ENCODE results near the gene ATG16L2. TPM values are rescaled to one million over a fixed set of nuclear protein-coding genes. Genes with fewer than 3 reads are reported as not detected.
A peak's percentile ranks its signal among the peaks of the same experiment; 100 is the strongest.
"Not testable (repeated sequence)": the region's sequence is repeated elsewhere in the genome, so short reads cannot be mapped to it uniquely, and the experiment has no call there.

The ATG16L2 gene
- total RNA-seq, 4 donors from 2014 or later = 3.1 to 8.1 (median 4.3) TPM

GRCh38 chr11:72807792-72808191 lies 6.4 kb upstream of the ATG16L2 start:
- in situ Hi-C loops (cut with MboI; ENCODE audit: low sequenced_read_pairs in 4 of 4) (no loop called here), intact Hi-C loops (cut with DNase I; ENCODE audit: low total_unique reads) (no loop called here)
- ATAC-seq = no peak
- H3K4me3 ChIP-seq = no peak overlapping the region
- no peaks in the 10 kb centered on the region for H3K27me3 ChIP-seq
- TF ChIP-seq CTCF (IDR thresholded peaks at IDR 0.05 in 4 of 5, conservative IDR thresholded peaks at IDR 0.05 in 1 of 5) (no peak), POLR2A (IDR thresholded peaks at IDR 0.05) (no peak)
- H3K9me3 ChIP-seq = no peaks in the 10 kb centered on the region
- peaks cover 5 to 6% of the 10 kb centered on the region in 2 donors for H3K4me1 ChIP-seq
- H3K36me3 ChIP-seq = peaks cover 0 to 6% of the 10 kb centered on the region in 2 donors
- DNase-seq = no peak
- H3K27ac ChIP-seq = no peak overlapping the region

GRCh38 chr11:72808331-72808798 lies 5.8 kb upstream of the ATG16L2 start:
- TF ChIP-seq CTCF (IDR thresholded peaks at IDR 0.05 in 4 of 5, conservative IDR thresholded peaks at IDR 0.05 in 1 of 5) (no peak), POLR2A (IDR thresholded peaks at IDR 0.05) (no peak)
- no peak for DNase-seq
- H3K4me3 ChIP-seq = no peak overlapping the region
- peaks cover 8 to 11% of the 10 kb centered on the region in 2 donors for H3K4me1 ChIP-seq
- in situ Hi-C loops (cut with MboI; ENCODE audit: low sequenced_read_pairs in 4 of 4) = no loop called here
- H3K36me3 ChIP-seq = peaks cover 0 to 6% of the 10 kb centered on the region in 2 donors
- intact Hi-C loops (cut with DNase I; ENCODE audit: low total_unique reads) = no loop called here
- H3K9me3 ChIP-seq = no peaks in the 10 kb centered on the region
- ATAC-seq = no peak
- H3K27ac ChIP-seq = no peak overlapping the region
- no peaks in the 10 kb centered on the region for H3K27me3 ChIP-seq

- intact Hi-C loops (cut with DNase I; ENCODE audit: low total_unique reads); H3K27me3 ChIP-seq; ATAC-seq; H3K36me3 ChIP-seq; H3K27ac ChIP-seq; H3K9me3 ChIP-seq; in situ Hi-C loops (cut with MboI; ENCODE audit: low sequenced_read_pairs in 4 of 4); DNase-seq; H3K4me3 ChIP-seq: not testable (repeated sequence)
- peaks cover 13 to 26% of the 10 kb centered on the region in 2 donors for H3K4me1 ChIP-seq
Measured at GRCh38 chr11:72811686-72812085, 2.5 kb upstream of the ATG16L2 start.

GRCh38 chr11:72812604-72812966 lies 1.6 kb upstream of the ATG16L2 start:
- Histone ChIP-seq H3K4me1 (peaks cover 13 to 26% of the 10 kb centered on the region in 2 donors), H3K4me3 (peak overlapping the region; percentile 75 to 100 (median 94)), H3K36me3 (peaks cover 0 to 6% of the 10 kb centered on the region in 2 donors), H3K27me3 (no peaks in the 10 kb centered on the region), H3K27ac (peak overlapping the region; percentile 88 to 100 (median 94)), H3K9me3 (no peaks in the 10 kb centered on the region)
- no peak for DNase-seq
- ATAC-seq = no peak
- intact Hi-C loops (cut with DNase I; ENCODE audit: low total_unique reads) = no loop called here
- in situ Hi-C loops (cut with MboI; ENCODE audit: low sequenced_read_pairs in 4 of 4) = no loop called here
- TF ChIP-seq CTCF (IDR thresholded peaks at IDR 0.05 in 4 of 5, conservative IDR thresholded peaks at IDR 0.05 in 1 of 5) (no peak), POLR2A (IDR thresholded peaks at IDR 0.05) (no peak)

GRCh38 chr11:72812967-72813739 lies 1.1 kb upstream of the ATG16L2 start:
- no peaks in the 10 kb centered on the region for H3K9me3 ChIP-seq
- peak in 1 of 2 donors; percentile 78 for DNase-seq
- TF ChIP-seq CTCF (IDR thresholded peaks at IDR 0.05 in 4 of 5, conservative IDR thresholded peaks at IDR 0.05 in 1 of 5) (peak; percentile 36 to 64 (median 47)), POLR2A (IDR thresholded peaks at IDR 0.05) (no peak)
- peak overlapping the region; percentile 88 to 100 (median 94) for H3K27ac ChIP-seq
- H3K27me3 ChIP-seq = no peaks in the 10 kb centered on the region
- peaks cover 13 to 26% of the 10 kb centered on the region in 2 donors for H3K4me1 ChIP-seq
- peaks cover 0 to 6% of the 10 kb centered on the region in 2 donors for H3K36me3 ChIP-seq
- H3K4me3 ChIP-seq = peak overlapping the region; percentile 75 to 100 (median 94)
- intact Hi-C loops (cut with DNase I; ENCODE audit: low total_unique reads) = no loop called here
- in situ Hi-C loops (cut with MboI; ENCODE audit: low sequenced_read_pairs in 4 of 4) = no loop called here
- ATAC-seq = peak; percentile 49 to 56
